Activated CD4-positive, alpha-beta T cell treated with anti-CD3 and anti-CD28 coated beads for 36 hours (primary cell): Measurements from ENCODE around the gene ONECUT2. TPM values are rescaled to one million over a fixed set of nuclear protein-coding genes. Genes with fewer than 3 reads are reported as not detected.

Experiments
- ATAC-seq: fragments of 200-7000 bp; cut with Tn5 transposase; one replicate; pipeline ENCODE4 v1.10.0; 2021; ENCODE audit warnings: mild to moderate bottlenecking, moderate library complexity
- CTCF ChIA-PET: fragments of 350-600 bp; sonication (Branson Sonifier 250); formaldehyde crosslinking; loops from one replicate; lab custom pipeline; 2021; ENCODE audit warnings: antibody characterized with exemption; lab: Charles Lee
- POLR2A ChIA-PET: fragments of 350-600 bp; sonication (Branson Sonifier 250); formaldehyde crosslinking; loops from one replicate; lab custom pipeline; 2021; ENCODE audit warnings: antibody characterized with exemption, inconsistent platforms; lab: Charles Lee
- DNase-seq: peaks from one replicate; pipeline ENCODE4 v3.0.0-alpha.2; 2020
- H3K27ac Mint-ChIP-seq: one replicate; pipeline ENCODE4 v1.8.0; 2021; ENCODE audit warnings: mixed read lengths
- H3K27me3 Mint-ChIP-seq: one replicate; pipeline ENCODE4 v1.8.0; 2021; ENCODE audit warnings: mixed read lengths
- H3K36me3 Mint-ChIP-seq: one replicate; pipeline ENCODE4 v1.8.0; 2021; ENCODE audit warnings: low read depth, mixed read lengths
- H3K4me1 Mint-ChIP-seq: one replicate; pipeline ENCODE4 v1.8.0; 2021; ENCODE audit warnings: mixed read lengths
- H3K4me3 Mint-ChIP-seq: one replicate; pipeline ENCODE4 v1.8.0; 2021; ENCODE audit warnings: mild to moderate bottlenecking, moderate library complexity, mixed read lengths
- H3K9me3 Mint-ChIP-seq: one replicate; pipeline ENCODE4 v1.8.0; 2021; ENCODE audit warnings: low read depth, mixed read lengths
- intact Hi-C, 2 experiments: fragments of 100-400 bp; cut with DNase I in 1 of 2; cut with micrococcal nuclease in 1 of 2; formaldehyde crosslinking; loops; one replicate each; pipeline versions ENCODE4 v1.14.2 to v1.15.1; 2022 to 2024; cut with DNase I, micrococcal nuclease
- total RNA-seq, 2 experiments: library from RNA; stranded (reverse); gene quantifications; one replicate each; pipeline ENCODE4 v1.2.3, GENCODE V29; 2021

Gene ONECUT2
- total RNA-seq, 2 experiments from 2014 or later: under 0.01 TPM; not detected in 1

DNA sequence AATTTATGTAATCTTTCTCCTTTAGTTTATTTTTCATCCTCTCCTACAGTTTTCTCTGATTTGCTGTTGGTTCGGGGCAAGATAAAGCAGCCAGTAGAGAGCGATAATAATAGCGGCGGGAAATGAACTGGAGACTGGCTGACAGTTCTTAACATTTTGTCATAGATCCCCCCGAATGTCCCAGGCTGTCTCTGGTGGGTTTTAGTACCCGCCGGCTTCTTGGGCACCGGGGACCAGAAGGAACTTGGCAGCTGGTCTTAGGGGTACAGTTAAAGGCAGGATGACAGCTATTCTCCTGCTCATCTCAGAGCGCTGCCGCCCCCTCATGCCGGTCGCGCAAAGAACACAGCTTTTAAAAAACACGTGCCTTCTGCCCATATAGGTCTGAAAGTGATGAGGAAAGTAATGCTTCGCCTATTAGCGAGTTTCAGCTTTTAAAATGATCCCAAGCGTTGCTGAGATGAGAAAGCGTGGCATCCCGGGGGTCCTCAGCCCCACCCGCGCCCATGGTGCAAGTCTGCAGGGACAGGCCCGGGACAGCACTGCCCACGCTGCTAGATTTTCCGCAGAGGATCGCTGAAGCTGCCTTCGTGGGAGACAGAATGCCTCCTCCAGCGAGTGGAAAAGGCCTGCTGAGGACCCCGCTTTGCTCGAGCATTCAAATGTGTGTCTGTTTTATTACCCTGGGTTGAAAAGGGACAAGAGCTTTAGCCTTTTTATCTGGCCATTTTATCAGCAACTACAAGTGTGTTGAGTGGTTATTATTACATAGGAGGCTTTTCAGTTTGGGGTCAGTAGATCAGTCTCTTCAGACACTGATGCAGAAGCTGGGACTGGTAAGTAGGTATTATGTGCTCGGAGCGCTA is 3.8 kb downstream of the ONECUT2 start:
- DNase-seq: peak; percentile 47
- Mint-ChIP-seq H3K4me1 (peaks cover 52% of the 10 kb centered on the region), H3K27ac (no peak overlapping the region), H3K36me3 (peaks cover 3% of the 10 kb centered on the region), H3K4me3 (no peak overlapping the region), H3K27me3 (peaks cover 81% of the 10 kb centered on the region), H3K9me3 (no peaks in the 10 kb centered on the region)
- ChIA-PET POLR2A (no interaction called here), CTCF (interaction anchor here (0.8 to 1.4 kb wide), 2 partner anchors 10 to 124 kb away, joined by 3 to 8 read pairs; no protein-coding TSS in a partner anchor)
- intact Hi-C loops: loop anchor here (1.0 to 10.0 kb wide), 5 partner anchors 10 to 1854 kb away; partner anchors contain the start of gene TCF4 (in 1 of the 2)
- no peak for ATAC-seq

DNA sequence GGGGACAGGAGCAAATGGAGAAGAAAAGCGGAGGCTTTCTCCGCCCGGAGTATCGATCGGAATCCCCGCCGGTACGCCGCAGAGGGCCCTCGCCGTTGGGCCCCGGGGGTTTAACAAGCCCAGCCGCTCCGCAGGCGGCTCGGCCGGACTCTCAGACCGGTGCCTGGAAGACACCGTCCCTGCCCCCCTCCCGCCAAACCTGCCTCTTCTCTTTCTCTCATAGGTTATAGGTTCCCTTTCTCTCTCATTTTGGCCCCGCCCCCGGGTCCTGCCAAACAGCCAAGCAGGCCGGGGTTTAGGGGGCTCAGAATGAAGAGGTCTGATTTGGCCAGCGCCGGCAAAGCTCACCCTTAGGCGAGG is 4.4 kb downstream of the ONECUT2 start:
- Mint-ChIP-seq H3K36me3 (peaks cover 3% of the 10 kb centered on the region), H3K4me3 (no peak overlapping the region), H3K4me1 (peaks cover 47% of the 10 kb centered on the region), H3K9me3 (no peaks in the 10 kb centered on the region), H3K27ac (no peak overlapping the region), H3K27me3 (peaks cover 79% of the 10 kb centered on the region)
- ChIA-PET POLR2A (no interaction called here), CTCF (interaction anchor here (0.8 kb wide), 1 partner anchor 124 kb away, joined by 3 read pairs; no protein-coding TSS in a partner anchor)
- intact Hi-C loops: loop anchor here in 1 of 2 experiments (2.0 to 10.0 kb wide), 4 partner anchors 571 to 1855 kb away; partner anchors contain the start of gene TCF4
- DNase-seq (peak; percentile 18), ATAC-seq (no peak)

DNA sequence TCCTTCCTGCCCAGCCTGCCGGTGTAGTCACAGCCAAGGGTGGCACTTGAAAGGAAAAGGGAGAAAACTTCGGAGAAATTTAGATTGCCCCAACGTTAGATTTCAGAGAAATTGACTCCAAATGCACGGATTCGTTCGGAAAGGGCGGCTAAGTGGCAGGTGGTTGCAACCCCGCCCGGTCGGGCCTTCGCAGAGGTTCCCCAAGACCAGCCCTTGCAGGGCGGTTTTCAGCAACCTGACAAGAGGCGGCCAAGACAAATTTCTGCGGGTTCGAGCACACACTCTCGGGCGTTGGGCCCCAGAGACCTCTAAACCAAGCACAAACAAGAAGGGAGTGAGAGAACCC is 4.8 kb downstream of the ONECUT2 start:
- Mint-ChIP-seq H3K4me3 (no peak overlapping the region), H3K27ac (no peak overlapping the region), H3K4me1 (peaks cover 44% of the 10 kb centered on the region), H3K27me3 (peaks cover 77% of the 10 kb centered on the region), H3K9me3 (no peaks in the 10 kb centered on the region), H3K36me3 (peaks cover 3% of the 10 kb centered on the region)
- ChIA-PET CTCF (no interaction called here), POLR2A (no interaction called here)
- ATAC-seq: no peak
- DNase-seq: peak; percentile 12
- intact Hi-C loops: loop anchor here (2.0 to 10.0 kb wide), 7 partner anchors 85 to 1855 kb away; partner anchors contain the start of genes ST8SIA3 (in 1 of the 2) and TCF4 (in 1 of the 2)

DNA sequence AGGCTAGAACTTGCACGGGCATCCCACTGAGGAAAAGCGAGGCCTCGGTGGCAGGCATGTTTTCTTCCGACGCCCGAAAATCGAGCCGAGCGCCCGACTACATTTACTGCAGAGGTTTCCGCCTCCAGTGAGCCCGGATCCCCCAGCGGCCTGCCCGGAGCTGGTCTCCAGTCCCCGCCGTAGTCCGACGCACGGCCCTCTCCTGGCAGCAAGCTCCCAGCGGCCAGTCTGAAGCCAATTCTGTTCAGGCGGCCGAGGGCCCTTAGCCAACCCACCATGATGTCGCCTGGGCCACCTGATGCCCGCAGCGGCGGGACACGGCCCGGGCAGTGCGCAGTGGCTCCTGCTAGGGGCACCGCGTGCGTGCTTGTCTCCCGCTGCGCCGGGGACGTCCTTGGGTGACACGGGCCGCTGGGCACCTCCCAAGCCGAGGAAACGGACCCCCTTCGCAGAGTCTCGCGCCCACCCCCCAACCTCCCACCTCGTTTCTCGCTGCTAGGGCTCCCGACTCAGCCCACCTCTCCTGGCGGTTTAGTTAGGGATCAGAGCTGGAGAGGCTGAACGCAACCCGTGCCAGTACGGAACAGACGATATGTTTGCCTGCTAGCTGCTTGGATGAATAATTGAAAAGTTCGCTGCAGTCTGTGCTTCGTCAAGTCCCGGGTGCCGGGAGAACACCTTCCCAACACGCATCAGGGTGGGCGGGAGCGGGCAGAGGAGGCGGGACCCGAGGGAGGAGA is 5.3 kb downstream of the ONECUT2 start:
- DNase-seq (peak; percentile 39), ATAC-seq (no peak)
- Mint-ChIP-seq H3K4me3 (peak overlapping the region; percentile 55), H3K27me3 (peaks cover 82% of the 10 kb centered on the region), H3K27ac (no peak overlapping the region), H3K4me1 (peaks cover 42% of the 10 kb centered on the region), H3K36me3 (peaks cover 3% of the 10 kb centered on the region), H3K9me3 (no peaks in the 10 kb centered on the region)
- intact Hi-C loops: loop anchor here (2.0 to 10.0 kb wide), 3 partner anchors 86 to 576 kb away; partner anchors contain the start of gene ST8SIA3 (in 1 of the 2)
- POLR2A ChIA-PET: no interaction called here
- CTCF ChIA-PET: no interaction called here

DNA sequence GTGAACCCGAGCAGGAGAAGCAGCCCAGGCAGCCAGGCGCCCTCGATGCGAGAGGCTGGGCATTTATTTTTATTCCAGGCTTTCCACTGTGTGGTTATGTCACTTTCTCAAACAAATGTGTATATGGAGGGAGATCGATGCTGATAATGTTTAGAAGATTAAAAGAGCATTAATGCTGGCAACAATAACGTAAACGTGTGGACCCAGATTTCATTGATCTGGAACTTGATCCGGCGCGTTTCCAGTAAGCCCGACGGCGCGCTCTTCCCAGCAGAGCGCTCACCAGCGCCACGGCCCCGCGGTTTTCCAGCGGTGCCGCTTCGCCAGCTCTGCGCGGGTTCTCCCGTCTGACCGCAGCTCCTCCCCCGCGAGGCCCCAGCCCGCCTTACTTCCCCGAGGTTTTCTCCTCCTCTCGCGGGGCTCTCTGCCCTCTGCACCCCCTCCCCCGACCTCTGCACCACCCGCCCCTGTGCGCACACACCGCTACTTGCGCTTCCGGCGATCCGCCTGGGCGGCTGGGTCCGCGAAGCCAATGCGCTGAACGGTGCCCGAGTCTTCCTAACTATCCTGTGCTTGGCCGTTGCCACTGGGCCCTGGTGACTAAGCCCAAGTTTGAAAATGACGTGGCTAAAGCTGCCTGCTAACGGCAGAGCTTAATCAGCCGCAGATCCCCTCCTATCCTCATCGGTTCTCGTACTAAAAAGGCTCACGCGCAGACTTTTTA is 6.1 kb downstream of the ONECUT2 start:
- CTCF ChIA-PET: interaction anchor here (0.6 kb wide), 1 partner anchor 150 kb away, joined by 4 read pairs; no protein-coding TSS in a partner anchor
- POLR2A ChIA-PET: no interaction called here
- ATAC-seq: peak; percentile 66

DNA sequence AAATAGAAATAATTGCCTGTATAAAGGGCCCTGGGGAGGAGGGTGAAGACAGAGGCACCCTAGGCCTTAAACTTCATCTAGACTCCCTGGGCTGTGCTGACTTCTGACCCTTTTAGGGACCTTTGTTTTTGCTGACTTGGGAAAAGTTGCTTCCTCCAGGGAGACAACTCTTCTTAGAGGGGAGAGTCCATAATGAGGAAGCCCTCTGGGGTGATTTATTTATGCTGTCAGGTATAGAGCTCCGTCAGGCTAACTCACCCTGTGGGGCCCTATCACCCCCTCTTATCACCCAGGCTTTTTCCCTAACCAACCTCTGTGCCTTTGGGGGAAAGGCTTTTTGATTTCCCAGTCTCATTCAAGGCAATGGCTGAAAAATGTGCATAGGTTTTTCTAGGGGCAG is 8.1 kb downstream of the ONECUT2 start:
- Mint-ChIP-seq H3K9me3 (no peaks in the 10 kb centered on the region), H3K27ac (no peak overlapping the region), H3K27me3 (peaks cover 73% of the 10 kb centered on the region), H3K4me1 (peaks cover 24% of the 10 kb centered on the region), H3K36me3 (no peaks in the 10 kb centered on the region), H3K4me3 (no peak overlapping the region)
- DNase-seq: no peak
- ATAC-seq: no peak
- intact Hi-C loops: loop anchor here in 1 of 2 experiments (5.0 to 10.0 kb wide), 2 partner anchors 91 to 578 kb away; partner anchors contain the start of gene ST8SIA3
- ChIA-PET POLR2A (interaction anchor here (0.6 kb wide), 1 partner anchor 100 kb away, joined by 4 read pairs; no protein-coding TSS in a partner anchor), CTCF (interaction anchor here (0.9 kb wide), 1 partner anchor 12 kb away, joined by 3 read pairs; no protein-coding TSS in a partner anchor)

More for the DNA sequence above, 6.1 kb downstream of the ONECUT2 start:
- Mint-ChIP-seq H3K4me1 (peaks cover 39% of the 10 kb centered on the region), H3K4me3 (peak overlapping the region; percentile 55), H3K9me3 (no peaks in the 10 kb centered on the region), H3K27ac (no peak overlapping the region), H3K27me3 (peaks cover 82% of the 10 kb centered on the region), H3K36me3 (peaks cover 3% of the 10 kb centered on the region)
- DNase-seq: peak; percentile 63
- intact Hi-C loops: loop anchor here (2.0 to 10.0 kb wide), 3 partner anchors 86 to 576 kb away; partner anchors contain the start of gene ST8SIA3 (in 1 of the 2)

DNA sequence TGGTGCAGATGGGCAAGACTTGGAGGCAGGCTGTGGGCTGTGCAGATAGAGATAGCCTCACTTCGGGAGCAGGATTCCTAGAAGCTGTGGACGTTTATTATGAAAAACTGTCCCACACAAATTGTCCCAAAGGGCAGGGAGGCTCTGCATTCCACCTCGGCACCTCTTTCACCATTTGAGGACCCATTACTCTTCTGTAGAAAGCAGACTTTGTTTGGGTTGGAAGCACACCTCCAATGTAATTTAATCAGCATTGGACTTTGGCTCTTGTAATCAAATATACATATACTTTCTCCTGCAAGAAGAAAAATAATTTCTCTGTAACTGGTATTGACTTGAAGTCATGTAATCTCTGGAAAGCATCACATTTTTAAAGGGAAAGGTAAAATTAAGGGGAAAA is 8.5 kb downstream of the ONECUT2 start:
- peaks cover 69% of the 10 kb centered on the region for H3K27me3 Mint-ChIP-seq
- ChIA-PET POLR2A (interaction anchor here (0.6 kb wide), 1 partner anchor 100 kb away, joined by 4 read pairs; no protein-coding TSS in a partner anchor), CTCF (interaction anchor here (0.9 kb wide), 1 partner anchor 12 kb away, joined by 3 read pairs; no protein-coding TSS in a partner anchor)
- ATAC-seq (no peak), DNase-seq (no peak)
- H3K4me1 Mint-ChIP-seq: peaks cover 21% of the 10 kb centered on the region
- no peaks in the 10 kb centered on the region for H3K9me3 Mint-ChIP-seq
- H3K4me3 Mint-ChIP-seq: no peak overlapping the region
- H3K27ac Mint-ChIP-seq: no peak overlapping the region
- H3K36me3 Mint-ChIP-seq: no peaks in the 10 kb centered on the region
- intact Hi-C loops: loop anchor here in 1 of 2 experiments (5.0 to 10.0 kb wide), 2 partner anchors 91 to 579 kb away; partner anchors contain the start of gene ST8SIA3

DNA sequence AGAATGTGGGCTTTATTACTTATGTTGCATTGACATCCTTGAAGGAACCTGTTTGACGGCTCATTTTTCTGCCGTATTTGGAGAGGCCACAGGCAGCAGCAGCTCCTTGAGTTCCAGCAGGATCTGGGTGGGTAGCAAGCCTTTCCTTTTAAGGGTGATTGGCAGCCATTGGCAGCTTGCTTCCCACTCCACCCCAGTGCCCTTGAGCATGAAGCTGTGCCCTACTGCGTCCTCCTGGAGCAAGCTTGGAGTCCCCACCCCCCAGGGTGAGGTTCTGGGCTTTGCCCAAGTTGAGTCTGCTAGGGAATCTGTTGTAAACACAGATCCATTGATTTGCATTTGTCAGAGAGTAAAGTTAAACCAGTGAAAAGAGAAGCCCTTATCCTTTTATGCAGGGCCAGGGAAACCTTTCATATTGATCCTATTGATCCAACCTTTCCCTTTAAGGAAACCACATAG is 9.2 kb downstream of the ONECUT2 start:
- H3K4me3 Mint-ChIP-seq: no peak overlapping the region
- H3K27me3 Mint-ChIP-seq: peaks cover 63% of the 10 kb centered on the region
- peaks cover 15% of the 10 kb centered on the region for H3K4me1 Mint-ChIP-seq
- intact Hi-C loops: loop anchor here in 1 of 2 experiments (5.0 to 10.0 kb wide), 2 partner anchors 92 to 580 kb away; partner anchors contain the start of gene ST8SIA3
- DNase-seq (no peak), ATAC-seq (no peak)
- POLR2A ChIA-PET: no interaction called here
- H3K36me3 Mint-ChIP-seq: no peaks in the 10 kb centered on the region
- no peaks in the 10 kb centered on the region for H3K9me3 Mint-ChIP-seq
- CTCF ChIA-PET: no interaction called here
- H3K27ac Mint-ChIP-seq: no peak overlapping the region

DNA sequence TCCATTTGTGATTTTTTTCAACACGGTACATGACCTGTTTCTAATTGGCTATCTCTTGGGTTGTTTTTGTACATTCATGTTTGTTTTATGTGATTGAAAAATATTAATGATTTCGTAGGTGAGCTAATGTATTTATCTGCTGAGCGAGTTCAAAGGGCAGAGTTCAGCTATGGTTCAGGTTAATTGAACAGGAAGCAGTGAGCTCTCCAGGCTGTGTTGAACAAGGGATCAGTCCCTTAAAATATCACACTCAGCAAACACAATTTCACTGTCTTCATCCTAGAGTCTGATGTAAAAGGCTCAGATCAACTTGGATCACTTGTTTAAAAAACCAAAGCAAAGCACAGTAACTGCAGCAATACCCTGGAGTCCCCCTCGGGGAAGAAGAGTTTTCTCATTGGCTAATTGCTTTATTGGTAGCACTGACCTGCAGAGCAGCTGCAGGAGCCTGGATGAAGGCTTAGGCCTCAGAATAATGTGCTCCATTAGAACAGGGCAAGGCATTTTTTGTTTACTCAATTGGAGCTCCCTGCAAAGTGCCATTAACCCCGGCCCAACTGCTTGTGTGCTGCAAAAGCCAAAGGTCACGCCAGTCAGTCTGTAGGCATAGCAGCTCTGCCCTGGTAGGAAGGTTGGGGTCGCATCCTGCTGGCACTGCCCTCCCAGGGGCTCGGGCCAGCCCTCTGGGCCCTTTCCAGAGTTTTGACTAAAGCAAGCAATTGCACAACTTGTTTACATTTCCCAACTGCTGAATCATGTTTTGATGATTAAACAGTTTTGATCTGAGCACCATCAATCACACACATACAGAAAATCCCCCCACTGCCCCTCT is 10.5 kb downstream of the ONECUT2 start:
- POLR2A ChIA-PET: no interaction called here
- Mint-ChIP-seq H3K4me1 (peaks cover 7% of the 10 kb centered on the region), H3K9me3 (no peaks in the 10 kb centered on the region), H3K27ac (no peak overlapping the region), H3K4me3 (no peak overlapping the region), H3K36me3 (no peaks in the 10 kb centered on the region), H3K27me3 (peaks cover 56% of the 10 kb centered on the region)
- ATAC-seq (no peak), DNase-seq (no peak)
- intact Hi-C loops: loop anchor here (1.0 to 10.0 kb wide), 5 partner anchors 581 to 743 kb away; no protein-coding TSS in a partner anchor
- CTCF ChIA-PET: interaction anchor here (0.6 to 0.9 kb wide), 5 partner anchors 10 to 697 kb away, joined by 3 read pairs; no protein-coding TSS in a partner anchor
